GM15510 (cell line): Measurements from ENCODE around the gene KRT16.

Experiments used
- POLR2A ChIP-seq: IDR thresholded peaks from 3 replicates; pipeline ENCODE4 v1.6.1; 2011; ENCODE audit warnings: borderline replicate concordance; ENCODE audit not compliant: insufficient read length; ENCODE audit errors: extremely low read depth

The KRT16 gene

GRCh38 chr17:41651625-41652460 is 39.3 kb upstream of the KRT16 start:
- no peak for TF ChIP-seq POLR2A

- no peak for TF ChIP-seq POLR2A
Measured at GRCh38 chr17:41650794-41651624, 38.4 kb upstream of the KRT16 start.

GRCh38 chr17:41649923-41650519 is 37.5 kb upstream of the KRT16 start:
- no peak for TF ChIP-seq POLR2A

DNA sequence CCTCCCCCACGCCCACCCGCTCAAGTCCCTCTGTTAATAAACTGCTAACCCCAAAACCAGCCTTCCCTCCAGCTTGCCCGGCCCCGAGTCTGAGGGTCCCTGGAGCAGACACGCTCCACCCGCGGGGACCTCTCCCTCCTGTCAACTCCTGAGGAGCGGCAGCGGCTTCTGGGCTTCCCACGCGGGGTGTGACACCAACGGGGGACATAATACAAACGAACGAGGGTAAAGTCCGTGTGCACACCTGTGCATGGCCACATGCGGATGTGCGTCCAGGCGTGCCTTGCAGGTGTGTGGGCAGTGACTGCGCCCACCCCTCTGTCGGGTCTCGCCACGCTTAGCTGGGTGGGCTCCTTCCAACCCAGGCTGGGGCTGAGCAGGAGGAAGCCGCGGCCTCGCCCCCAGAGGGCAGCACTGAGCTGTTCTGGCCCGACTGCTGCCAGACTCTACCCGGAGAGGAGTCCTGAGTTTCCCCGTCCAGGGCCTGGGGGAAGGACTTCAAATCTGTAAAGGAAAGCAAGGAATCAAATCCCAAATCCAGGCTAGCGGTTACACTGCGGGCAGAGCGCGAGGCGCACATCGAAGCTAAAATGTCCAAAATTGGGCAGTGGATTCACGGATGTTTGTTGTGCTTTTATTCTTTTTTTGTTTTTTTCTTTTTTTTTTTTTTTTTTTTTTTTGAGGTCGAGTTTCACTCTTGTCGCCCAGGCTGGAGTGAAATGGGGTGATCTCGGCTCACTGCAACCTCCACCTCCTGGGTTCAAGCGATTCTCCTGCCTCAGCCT is 36.0 kb upstream of the KRT16 start:
- no peak for TF ChIP-seq POLR2A

- no peak for TF ChIP-seq POLR2A
Measured at GRCh38 chr17:41647940-41648410, 35.4 kb upstream of the KRT16 start.

DNA sequence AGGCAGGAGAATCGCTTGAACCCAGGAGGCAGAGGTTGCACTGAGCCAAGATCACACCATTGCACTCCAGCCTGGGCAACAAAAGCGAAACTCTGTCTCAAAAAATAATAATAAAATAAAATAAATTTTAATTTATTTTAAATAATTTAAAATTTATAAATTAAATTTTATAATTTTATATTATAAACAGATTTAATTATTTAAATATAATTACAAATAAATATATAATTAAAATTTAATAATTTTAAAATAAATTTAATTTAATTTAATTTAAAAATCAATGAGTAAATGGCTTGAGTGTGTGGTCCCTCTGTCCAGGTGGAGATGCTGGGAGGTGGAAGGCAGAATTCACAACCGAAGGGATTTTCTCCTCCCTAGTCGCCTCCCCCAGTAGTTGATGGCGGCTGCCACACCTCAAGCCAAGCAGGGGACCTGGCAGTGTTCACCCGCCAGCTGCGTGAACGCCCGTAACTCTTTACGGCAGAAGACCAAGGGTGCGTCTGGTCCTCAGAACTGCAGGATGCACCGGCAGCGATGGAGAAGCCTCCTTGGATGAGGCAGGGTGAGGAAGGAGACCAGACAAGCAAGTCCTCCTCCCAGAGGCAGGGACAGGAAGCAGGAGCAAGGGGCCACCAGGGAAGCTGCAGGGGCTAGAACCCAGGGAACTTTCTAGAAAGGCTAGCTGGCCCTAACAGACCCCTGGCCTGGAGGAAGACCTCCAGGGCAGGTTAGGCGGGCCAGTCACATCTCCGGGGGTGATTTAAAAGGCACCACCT is 34.7 kb upstream of the KRT16 start:
- no peak for TF ChIP-seq POLR2A

DNA sequence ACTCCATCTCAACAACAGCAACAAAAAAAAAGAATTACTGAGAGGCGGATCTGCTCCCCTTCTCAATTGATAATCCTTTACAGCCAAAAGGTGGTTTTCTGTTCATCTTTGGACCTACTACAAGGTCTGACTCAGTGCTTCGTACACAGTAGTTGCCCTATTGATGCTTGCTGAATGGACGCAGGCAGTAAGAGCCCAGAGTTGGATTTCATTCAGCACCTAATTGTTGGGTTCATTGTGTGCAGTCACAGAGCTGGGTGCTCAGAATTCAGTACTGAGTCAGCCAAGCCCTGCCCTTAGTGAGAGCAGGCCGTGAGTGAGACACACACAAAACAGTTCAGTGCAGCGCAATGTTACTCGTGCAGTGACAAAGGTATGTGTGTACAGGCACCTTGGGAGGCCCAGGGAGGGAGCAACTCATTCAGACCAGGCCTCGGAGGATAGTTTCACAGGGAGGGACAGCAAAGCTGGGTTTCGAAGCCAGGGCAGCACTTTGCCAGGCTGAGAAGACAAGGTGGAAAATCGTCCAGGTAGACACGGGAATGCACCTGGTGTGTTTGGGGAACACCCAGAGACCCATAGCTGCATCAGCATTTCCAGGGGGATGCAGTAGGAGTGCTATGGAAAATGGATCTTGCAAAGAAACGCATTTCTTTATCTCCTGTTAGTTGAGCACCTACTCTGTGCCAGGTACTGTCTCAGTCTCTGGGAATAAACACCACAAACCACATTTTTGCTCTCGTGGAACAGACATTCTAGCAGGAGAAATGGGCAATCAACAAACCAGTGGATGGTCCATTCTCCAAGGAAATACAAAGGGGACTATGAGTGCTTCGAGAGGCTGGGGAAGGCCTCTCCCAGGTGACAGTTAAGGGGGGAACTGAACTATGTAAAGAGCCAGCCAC is 29.9 kb upstream of the KRT16 start:
- TF ChIP-seq POLR2A = no peak

GRCh38 chr17:41639492-41640473 is 27.2 kb upstream of the KRT16 start:
- no peak for TF ChIP-seq POLR2A

GRCh38 chr17:41638941-41639340 is 26.4 kb upstream of the KRT16 start:
- no peak for TF ChIP-seq POLR2A

DNA sequence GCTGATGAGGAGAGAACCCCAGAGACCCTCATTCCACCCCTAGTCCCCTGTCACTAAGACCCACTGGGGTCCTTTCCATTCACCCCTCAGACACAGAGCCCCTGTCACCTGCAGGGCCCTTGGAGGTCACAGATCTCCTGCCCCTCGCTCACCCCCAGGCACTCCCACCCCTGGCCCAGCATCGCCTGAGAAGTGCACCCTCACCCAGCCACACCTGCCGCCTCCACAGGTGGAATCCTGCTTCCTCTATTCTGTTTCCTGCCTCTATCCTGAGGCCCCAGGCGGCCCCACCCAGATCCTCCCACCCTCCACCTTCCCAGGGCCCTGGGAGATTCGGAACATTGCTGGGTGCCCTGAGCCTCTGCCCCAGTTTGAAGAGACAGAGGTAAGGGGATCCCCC is 25.6 kb upstream of the KRT16 start:
- no peak for TF ChIP-seq POLR2A

DNA sequence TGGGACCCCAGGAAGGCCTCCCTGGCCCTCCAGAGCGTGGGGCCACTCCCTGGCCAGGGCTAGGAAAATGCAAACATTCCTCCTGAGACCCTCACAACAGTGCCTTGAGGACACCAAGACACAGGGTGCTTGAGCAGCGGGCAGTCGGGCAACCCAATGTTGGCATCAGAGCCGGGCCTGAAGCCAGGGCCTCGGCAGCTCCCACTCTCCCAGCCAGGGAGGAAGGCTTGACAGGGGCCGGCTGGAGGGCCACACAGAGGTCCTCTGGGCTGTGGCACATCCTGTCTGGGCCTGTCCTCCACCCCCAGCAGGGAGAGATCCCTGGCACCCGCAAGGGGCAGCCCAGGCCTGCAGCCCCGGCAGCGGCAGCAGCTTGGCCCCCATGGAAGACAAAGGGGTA is 24.1 kb upstream of the KRT16 start:
- TF ChIP-seq POLR2A = no peak
